AG04449 (cell line): ENCODE results near the gene SH2D6.
"Not testable (repeated sequence)": the region's sequence is repeated elsewhere in the genome, so short reads cannot be mapped to it uniquely, and the experiment has no call there.

Experiments
- CTCF ChIA-PET: fragments of 350-600 bp; formaldehyde crosslinking; extraction: SDS; loops from one replicate; lab custom pipeline; 2021; ENCODE audit warnings: antibody characterized with exemption; lab: Yijun Ruan, JAX
- POLR2A ChIA-PET: fragments of 400-600, 350-600 bp; formaldehyde crosslinking; extraction: SDS; loops from one replicate; lab custom pipeline; 2020; ENCODE audit warnings: antibody characterized with exemption, inconsistent platforms; lab: Yijun Ruan, JAX
- DNase-seq: peaks from one replicate; pipeline ENCODE4 v3.0.0-alpha.2; 2010; ENCODE audit warnings: low read depth, low spot score
- H3K4me3 ChIP-seq: 2 replicates; pipeline ENCODE4 v1.5.1; 2011; ENCODE audit warnings: low read depth, mild to moderate bottlenecking, control low read depth, low read length
- CTCF ChIP-seq: IDR thresholded peaks from one replicate; pipeline ENCODE4 v1.5.1; 2011; ENCODE audit warnings: mild to moderate bottlenecking, moderate library complexity, low read length, control low read depth, inconsistent platforms; ENCODE audit not compliant: insufficient read depth; ENCODE audit errors: missing control alignments

The SH2D6 gene

GRCh38 chr2:85377083-85377482 lies 41.4 kb upstream of the SH2D6 start:
- TF ChIP-seq CTCF, result no peak
- CTCF ChIA-PET, result interaction anchor here (0.7 to 1.6 kb wide), 3 partner anchors 14 to 175 kb away, joined by 3 to 5 read pairs (median 3); no protein-coding TSS in a partner anchor

GRCh38 chr2:85378257-85378656 lies 40.3 kb upstream of the SH2D6 start:
- no peak overlapping the region for H3K4me3 ChIP-seq
- CTCF ChIA-PET, result interaction anchor here (1.6 kb wide), 1 partner anchor 13 kb away, joined by 5 read pairs; no protein-coding TSS in a partner anchor
- DNase-seq, result no peak
- no peak for TF ChIP-seq CTCF
- POLR2A ChIA-PET, result no interaction called here

More at GRCh38 chr2:85377083-85377482, 41.4 kb upstream of the SH2D6 start:
- POLR2A ChIA-PET, result interaction anchor here (1.1 to 1.2 kb wide), 2 partner anchors 23 to 162 kb away, joined by 3 to 4 read pairs; partner anchors contain the start of genes ELMOD3, MAT2A and RETSAT
- no peak overlapping the region for H3K4me3 ChIP-seq
- no peak for DNase-seq

GRCh38 chr2:85380048-85380447 lies 38.5 kb upstream of the SH2D6 start:
- ChIA-PET CTCF (interaction anchor here (1.4 kb wide), 1 partner anchor 172 kb away, joined by 4 read pairs; no protein-coding TSS in a partner anchor), POLR2A (no interaction called here)
- H3K4me3 ChIP-seq, result no peak overlapping the region
- no peak for TF ChIP-seq CTCF
- DNase-seq, result no peak

GRCh38 chr2:85383151-85383550 lies 35.4 kb upstream of the SH2D6 start:
- POLR2A ChIA-PET, DNase-seq: not testable (repeated sequence)

GRCh38 chr2:85383850-85384249 lies 34.7 kb upstream of the SH2D6 start:
- ChIA-PET CTCF (interaction anchor here (1.6 to 2.0 kb wide), 2 partner anchors 12 to 168 kb away, joined by 3 to 4 read pairs; no protein-coding TSS in a partner anchor), POLR2A (no interaction called here)
- no peak for DNase-seq
- H3K4me3 ChIP-seq, result no peak overlapping the region
- TF ChIP-seq CTCF, result no peak

More at GRCh38 chr2:85383151-85383550, 35.4 kb upstream of the SH2D6 start:
- H3K4me3 ChIP-seq, result not testable (repeated sequence)
- CTCF ChIA-PET, result interaction anchor here (1.6 to 2.0 kb wide), 2 partner anchors 12 to 168 kb away, joined by 3 to 4 read pairs; no protein-coding TSS in a partner anchor

DNA sequence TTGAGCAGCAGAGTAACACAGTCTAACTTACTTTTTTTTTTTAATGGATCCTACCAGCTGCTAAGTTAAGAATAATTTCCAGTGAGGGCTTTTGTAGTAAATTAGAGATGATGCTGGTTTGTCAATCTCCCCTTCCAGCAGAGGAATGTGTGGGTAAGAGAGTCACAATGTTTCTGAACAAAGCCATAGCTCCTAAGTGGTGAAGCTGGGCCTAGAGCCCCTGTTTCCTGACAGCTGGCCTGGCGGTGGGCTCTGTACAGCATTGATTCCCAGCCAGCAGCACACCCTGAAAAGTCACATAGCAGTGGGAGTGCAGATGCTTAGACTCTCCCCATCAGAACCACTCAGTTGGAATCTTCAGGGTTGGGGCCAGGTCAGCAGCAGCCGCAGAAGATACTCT lies 32.8 kb upstream of the SH2D6 start:
- no peak for DNase-seq
- CTCF ChIA-PET, result interaction anchor here (9.8 kb wide), 1 partner anchor 168 kb away, joined by 124 read pairs; no protein-coding TSS in a partner anchor
- no peak overlapping the region for H3K4me3 ChIP-seq

More for the DNA sequence above, 32.8 kb upstream of the SH2D6 start:
- no peak for TF ChIP-seq CTCF
- POLR2A ChIA-PET, result no interaction called here
